Measurements from ENCODE around the gene MDGA2. TPM values are rescaled to one million over a fixed set of nuclear protein-coding genes. Genes with fewer than 3 reads are reported as not detected.

MDGA2 gene
- total RNA-seq, 6 experiments from 2014 or later = 0.17 to 0.53 (median 0.27) TPM; not detected in 3

DNA sequence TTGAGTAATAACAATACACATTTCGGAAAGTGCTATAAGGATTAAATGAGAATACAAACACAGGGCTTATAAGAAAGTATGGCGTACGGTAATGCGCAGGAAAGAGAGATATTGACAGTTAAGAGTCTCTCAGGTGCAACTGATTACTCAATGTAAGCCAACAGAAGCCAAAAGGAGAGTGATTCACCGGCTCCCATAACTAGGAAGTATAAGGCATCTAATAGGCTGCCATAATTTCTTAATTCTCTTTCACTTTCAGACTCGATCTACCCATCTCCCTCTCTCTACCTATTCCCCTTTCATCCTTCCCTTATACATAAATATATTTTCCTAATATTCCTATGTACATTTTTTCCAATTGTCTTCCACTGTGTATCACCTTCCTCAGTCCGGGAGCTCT is 90.0 kb downstream of the MDGA2 start:
- intact Hi-C loops (cut with DNase I) = no loop called here
- 74% methylated on average over 7 of the region's 7 CpGs for WGBS (ENCODE audit: insufficient coverage, low coverage, low lambda C conversion rate, missing lambda C conversion rate)
- Histone ChIP-seq H3K27ac (no peak overlapping the region), H3K9me3 (no peaks in the 10 kb centered on the region), H3K27me3 (no peaks in the 10 kb centered on the region), H3K4me3 (no peak overlapping the region), H3K36me3 (no peaks in the 10 kb centered on the region), H3K4me1 (no peaks in the 10 kb centered on the region)
- TF ChIP-seq, protein P1, sequence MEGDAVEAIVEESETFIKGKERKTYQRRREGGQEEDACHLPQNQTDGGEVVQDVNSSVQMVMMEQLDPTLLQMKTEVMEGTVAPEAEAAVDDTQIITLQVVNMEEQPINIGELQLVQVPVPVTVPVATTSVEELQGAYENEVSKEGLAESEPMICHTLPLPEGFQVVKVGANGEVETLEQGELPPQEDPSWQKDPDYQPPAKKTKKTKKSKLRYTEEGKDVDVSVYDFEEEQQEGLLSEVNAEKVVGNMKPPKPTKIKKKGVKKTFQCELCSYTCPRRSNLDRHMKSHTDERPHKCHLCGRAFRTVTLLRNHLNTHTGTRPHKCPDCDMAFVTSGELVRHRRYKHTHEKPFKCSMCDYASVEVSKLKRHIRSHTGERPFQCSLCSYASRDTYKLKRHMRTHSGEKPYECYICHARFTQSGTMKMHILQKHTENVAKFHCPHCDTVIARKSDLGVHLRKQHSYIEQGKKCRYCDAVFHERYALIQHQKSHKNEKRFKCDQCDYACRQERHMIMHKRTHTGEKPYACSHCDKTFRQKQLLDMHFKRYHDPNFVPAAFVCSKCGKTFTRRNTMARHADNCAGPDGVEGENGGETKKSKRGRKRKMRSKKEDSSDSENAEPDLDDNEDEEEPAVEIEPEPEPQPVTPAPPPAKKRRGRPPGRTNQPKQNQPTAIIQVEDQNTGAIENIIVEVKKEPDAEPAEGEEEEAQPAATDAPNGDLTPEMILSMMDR (IDR thresholded peaks at IDR 0.05) = no peak
- no peak for TF ChIP-seq POLR2A (IDR thresholded peaks at IDR 0.05)
- DNase-seq = no peak
- ATAC-seq = no peak

GRCh38 chr14:47567273-47567672 is 108.1 kb downstream of the MDGA2 start:
- intact Hi-C loops (cut with DNase I) = no loop called here
- Histone ChIP-seq H3K4me3 (no peak overlapping the region), H3K9me3 (no peaks in the 10 kb centered on the region), H3K36me3 (no peaks in the 10 kb centered on the region), H3K27ac (no peak overlapping the region), H3K4me1 (no peaks in the 10 kb centered on the region), H3K27me3 (no peaks in the 10 kb centered on the region)
- DNase-seq (no peak), ATAC-seq (no peak)
- TF ChIP-seq, protein P1 (IDR thresholded peaks at IDR 0.05) = no peak
- no peak for TF ChIP-seq POLR2A (IDR thresholded peaks at IDR 0.05)

DNA sequence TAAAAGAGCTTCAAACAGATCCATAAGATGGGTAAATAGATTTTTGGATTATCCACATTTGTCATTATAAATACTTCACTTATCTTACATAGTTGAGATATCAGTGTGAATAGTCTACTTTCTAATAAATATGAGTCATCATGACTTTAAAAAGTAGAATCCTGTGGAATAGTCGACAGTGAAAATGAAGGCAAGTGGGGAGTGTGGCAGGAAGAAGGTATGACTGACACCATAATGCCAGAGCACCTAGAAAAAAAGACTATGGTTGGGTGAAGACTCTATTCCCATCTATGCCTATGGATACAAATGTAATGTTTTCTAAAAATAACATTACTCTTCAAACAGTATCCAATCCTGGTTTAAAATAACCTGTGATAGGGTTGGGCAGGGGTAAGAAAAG is 117.5 kb downstream of the MDGA2 start:
- no peak overlapping the region for H3K27ac ChIP-seq
- ATAC-seq = no peak
- H3K4me1 ChIP-seq = no peaks in the 10 kb centered on the region
- no peaks in the 10 kb centered on the region for H3K9me3 ChIP-seq
- H3K36me3 ChIP-seq = no peaks in the 10 kb centered on the region
- TF ChIP-seq POLR2A (IDR thresholded peaks at IDR 0.05) = no peak
- TF ChIP-seq, protein P1 (IDR thresholded peaks at IDR 0.05) = no peak
- intact Hi-C loops (cut with DNase I) = no loop called here
- DNase-seq = no peak
- no peak overlapping the region for H3K4me3 ChIP-seq
- 42% methylated on average over 1 of the region's 1 CpG for WGBS (ENCODE audit: insufficient coverage, low coverage, low lambda C conversion rate, missing lambda C conversion rate)
- no peaks in the 10 kb centered on the region for H3K27me3 ChIP-seq

DNA sequence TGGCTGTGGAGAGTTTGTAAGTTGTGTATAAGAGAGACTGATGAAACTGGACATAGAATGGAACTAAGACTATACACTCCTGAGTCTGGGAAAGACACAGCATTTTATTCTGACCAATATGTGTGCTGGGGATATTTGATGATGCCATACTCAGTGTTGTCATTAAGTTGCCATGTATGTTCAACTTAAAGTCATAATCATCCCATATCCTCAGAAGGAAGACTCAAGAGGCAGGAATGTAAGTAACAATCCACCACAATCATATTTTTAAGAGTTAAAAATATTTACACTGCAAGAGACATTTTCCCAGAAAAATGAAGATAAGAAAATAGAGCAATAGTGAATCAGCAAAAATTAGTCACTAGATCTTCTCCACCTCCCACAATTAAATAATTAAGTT is 120.1 kb downstream of the MDGA2 start:
- DNase-seq (no peak), ATAC-seq (no peak)
- H3K27me3 ChIP-seq = no peaks in the 10 kb centered on the region
- TF ChIP-seq, protein P1 (IDR thresholded peaks at IDR 0.05) = no peak
- TF ChIP-seq POLR2A (IDR thresholded peaks at IDR 0.05) = no peak
- H3K4me3 ChIP-seq = no peak overlapping the region
- H3K9me3 ChIP-seq = no peaks in the 10 kb centered on the region
- H3K4me1 ChIP-seq = no peaks in the 10 kb centered on the region
- intact Hi-C loops (cut with DNase I) = no loop called here
- H3K27ac ChIP-seq = no peak overlapping the region
- no peaks in the 10 kb centered on the region for H3K36me3 ChIP-seq

DNA sequence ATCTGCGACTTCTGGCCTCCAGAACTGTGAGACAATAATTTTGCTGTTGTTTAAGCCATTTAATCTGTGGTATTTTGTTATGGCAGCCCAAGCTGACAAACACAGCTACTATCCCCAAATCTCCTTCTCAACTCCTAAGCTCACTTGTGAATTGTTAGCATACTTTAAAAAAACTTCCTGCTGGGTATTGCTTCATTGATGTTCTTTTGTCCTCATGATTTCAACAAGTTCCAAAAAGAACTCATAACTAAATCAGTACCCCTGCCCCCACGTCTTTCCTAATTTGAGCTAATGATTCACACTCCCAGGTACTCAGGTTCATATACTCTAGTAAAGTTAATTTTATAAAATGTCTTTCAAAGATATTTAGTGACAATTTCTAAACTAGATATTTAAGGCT is 125.5 kb downstream of the MDGA2 start:
- H3K4me3 ChIP-seq = no peak overlapping the region
- no peaks in the 10 kb centered on the region for H3K27me3 ChIP-seq
- DNase-seq = no peak
- intact Hi-C loops (cut with DNase I) = no loop called here
- TF ChIP-seq, protein P1 (IDR thresholded peaks at IDR 0.05) = no peak
- no peak for TF ChIP-seq POLR2A (IDR thresholded peaks at IDR 0.05)
- no peak overlapping the region for H3K27ac ChIP-seq
- no peaks in the 10 kb centered on the region for H3K36me3 ChIP-seq
- ATAC-seq = no peak
- no peaks in the 10 kb centered on the region for H3K9me3 ChIP-seq
- 34% methylated on average over 2 of the region's 2 CpGs for whole genome bisulfite sequencing (ENCODE audit: insufficient coverage, low coverage, low lambda C conversion rate, missing lambda C conversion rate)
- no peaks in the 10 kb centered on the region for H3K4me1 ChIP-seq

All from right lobe of liver (tissue), 6 donors.